ENCODE measurements around the gene LRFN2.

GRCh38 chr6:40390144-40390800, 196.9 kb downstream of the LRFN2 start:
- no peak for TF ChIP-seq POLR2A (IDR thresholded peaks at IDR 0.05; ENCODE audit: low read depth, low read length)
- TF ChIP-seq TAF1 (IDR thresholded peaks at IDR 0.05; ENCODE audit: low read depth, low read length) = no peak
- TF ChIP-seq PAX5 (IDR thresholded peaks at IDR 0.05; ENCODE audit: insufficient read depth, low read length, severe bottlenecking) = no peak
- TF ChIP-seq POU2F2 (IDR thresholded peaks at IDR 0.05; ENCODE audit: low read depth, low read length) = no peak
- no peak for TF ChIP-seq POLR2AphosphoS5 (IDR thresholded peaks at IDR 0.05; ENCODE audit: low read depth, low read length)

Data from GM12891 (cell line).